Heart left ventricle (tissue), 13 donors: ENCODE results near the gene TXNRD3.

Experiments used
- POLR2A ChIP-seq, 2 donors: fragments of 450-650 bp; IDR thresholded peaks; one replicate each; pipeline ENCODE4 v1.6.1; 2017; ENCODE audit warnings: antibody characterized with exemption in 2 of 2, mild to moderate bottlenecking in 2 of 2, moderate library complexity in 2 of 2
- TF ChIP-seq, protein P1 (sequence below), 12 donors: fragments of 200-600 bp; sonication (generic) in 4 of 12; IDR thresholded peaks; one replicate each; pipeline versions ENCODE4 v1.5.0 to v1.8.0; 2018 to 2022; ENCODE audit warnings: antibody characterized with exemption in 12 of 12, mild to moderate bottlenecking in 5 of 12
- donor health status: ischemic (EF 13 %, LVEDD 7.1; RV severe dilation, severe dysfunction).
- donor health status: DM: no; HTN: yes; CAD: no.
- donor health status: DM: no; HTN: no; CAD: no.
- donor health status: ischemic (EF 25% LVEDD 6.9; RV normal size, moderate dysfunction).
- donor health status: ischemic (EF 25% LVEDD 5.7; RV mildly dilated, moderate dysfunction).
- donor health status: ischemic (EF 35%, LVEDD 5.7; RV mildly dilated, moderate dysfunction).
- donor health status: nonischemic (EF 11% LVEDD 7.7; RV severe dilation, severe dysfunction).
- donor health status: DM: yes; HTN: yes; CAD: no.
- donor health status: PGD.
- donor health status: ischemic (EF 29% LVEDD 5.4; RV normal size, mild dysfunction).
- donor health status: nonischemic (EF 23%, LVEDD 6.1; RV moderate dilation, normal function).

DNA sequence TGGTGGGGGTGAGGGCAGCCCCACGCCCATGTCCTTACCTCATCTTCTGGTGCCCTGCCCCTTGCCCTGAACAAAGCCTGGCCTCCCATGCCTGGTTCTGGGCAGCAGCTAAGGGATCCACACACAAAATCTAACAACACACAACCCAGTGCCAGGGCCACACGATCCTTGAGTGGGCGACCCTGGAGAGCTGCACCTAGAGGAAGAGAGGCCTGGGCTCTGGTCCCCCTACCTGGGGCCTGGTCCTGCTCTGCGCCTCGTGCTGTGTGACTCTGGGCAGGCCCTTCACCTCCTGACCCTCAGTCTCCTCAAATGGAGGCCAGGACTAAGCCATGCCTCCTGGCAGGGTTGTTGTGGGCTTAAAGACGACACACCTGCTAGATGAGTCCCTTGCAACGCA is 76.2 kb downstream of the TXNRD3 start:
- TF ChIP-seq, protein P1, sequence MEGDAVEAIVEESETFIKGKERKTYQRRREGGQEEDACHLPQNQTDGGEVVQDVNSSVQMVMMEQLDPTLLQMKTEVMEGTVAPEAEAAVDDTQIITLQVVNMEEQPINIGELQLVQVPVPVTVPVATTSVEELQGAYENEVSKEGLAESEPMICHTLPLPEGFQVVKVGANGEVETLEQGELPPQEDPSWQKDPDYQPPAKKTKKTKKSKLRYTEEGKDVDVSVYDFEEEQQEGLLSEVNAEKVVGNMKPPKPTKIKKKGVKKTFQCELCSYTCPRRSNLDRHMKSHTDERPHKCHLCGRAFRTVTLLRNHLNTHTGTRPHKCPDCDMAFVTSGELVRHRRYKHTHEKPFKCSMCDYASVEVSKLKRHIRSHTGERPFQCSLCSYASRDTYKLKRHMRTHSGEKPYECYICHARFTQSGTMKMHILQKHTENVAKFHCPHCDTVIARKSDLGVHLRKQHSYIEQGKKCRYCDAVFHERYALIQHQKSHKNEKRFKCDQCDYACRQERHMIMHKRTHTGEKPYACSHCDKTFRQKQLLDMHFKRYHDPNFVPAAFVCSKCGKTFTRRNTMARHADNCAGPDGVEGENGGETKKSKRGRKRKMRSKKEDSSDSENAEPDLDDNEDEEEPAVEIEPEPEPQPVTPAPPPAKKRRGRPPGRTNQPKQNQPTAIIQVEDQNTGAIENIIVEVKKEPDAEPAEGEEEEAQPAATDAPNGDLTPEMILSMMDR (IDR thresholded peaks at IDR 0.05): no peak
- TF ChIP-seq POLR2A (IDR thresholded peaks at IDR 0.05): no peak
